GM08714 (cell line): ENCODE data around the gene DMRTC2.
"Not testable (repeated sequence)": the region's sequence is repeated elsewhere in the genome, so short reads cannot be mapped to it uniquely, and the experiment has no call there.

ENCODE experiments used
- H3K4me3 ChIP-seq: fragments of 200-500 bp; sonication (Bioruptor generic); 2 replicates; pipeline ENCODE4 v1.5.1; 2014; ENCODE audit warnings: mild to moderate bottlenecking, low read length, inconsistent platforms
- ZNF274 ChIP-seq: IDR thresholded peaks from 2 replicates; pipeline ENCODE4 v1.6.1; 2012; ENCODE audit warnings: mild to moderate bottlenecking, low read depth, low read length

DMRTC2 gene

DNA sequence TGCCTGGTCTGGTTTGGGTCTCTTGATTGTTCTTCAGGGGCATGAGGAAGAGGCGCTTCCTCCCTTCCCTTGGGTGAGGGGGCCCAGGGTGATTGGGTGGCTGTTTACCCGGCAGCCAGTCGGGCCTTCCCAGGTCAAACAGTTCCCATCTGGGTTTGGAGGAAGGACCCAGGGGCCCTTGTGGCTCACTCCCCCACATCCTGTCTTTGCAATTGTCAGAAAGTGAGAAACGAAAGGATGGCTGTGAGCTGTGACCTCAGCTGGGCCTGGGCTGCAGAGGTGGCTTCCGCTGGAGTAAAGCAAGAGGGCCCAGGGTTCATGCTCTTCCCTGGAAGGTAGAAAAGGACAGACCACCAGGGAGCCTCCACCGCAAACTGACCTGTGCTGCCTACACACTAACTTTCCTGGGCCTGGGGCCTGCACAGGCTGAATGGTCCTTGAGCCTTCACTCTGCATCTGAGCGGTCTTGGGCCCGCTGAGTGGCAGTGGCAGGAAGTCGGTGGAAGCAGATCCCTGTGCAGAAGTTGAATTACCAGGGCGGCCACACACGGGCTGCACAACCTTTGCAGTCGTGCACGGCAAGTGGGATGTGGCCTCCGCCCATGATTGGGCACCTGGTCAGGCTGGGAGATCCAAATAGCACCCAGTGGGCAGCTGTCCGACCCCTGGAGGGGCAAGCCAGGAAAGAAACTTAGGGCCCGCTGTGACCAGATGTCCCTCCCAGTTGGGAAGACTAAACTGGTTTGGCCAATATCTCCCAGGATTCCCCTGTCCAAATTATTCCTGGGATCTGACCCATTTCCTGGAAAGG, 26.9 kb downstream of the DMRTC2 start:
- no peak overlapping the region; the same call in 1 of the 2 replicates for H3K4me3 ChIP-seq
- TF ChIP-seq ZNF274: no peak

- no peak for TF ChIP-seq ZNF274
- H3K4me3 ChIP-seq: no peak overlapping the region; the same call in 1 of the 2 replicates
Measured at GRCh38 chr19:41872384-41872774, 27.5 kb downstream of the DMRTC2 start.

DNA sequence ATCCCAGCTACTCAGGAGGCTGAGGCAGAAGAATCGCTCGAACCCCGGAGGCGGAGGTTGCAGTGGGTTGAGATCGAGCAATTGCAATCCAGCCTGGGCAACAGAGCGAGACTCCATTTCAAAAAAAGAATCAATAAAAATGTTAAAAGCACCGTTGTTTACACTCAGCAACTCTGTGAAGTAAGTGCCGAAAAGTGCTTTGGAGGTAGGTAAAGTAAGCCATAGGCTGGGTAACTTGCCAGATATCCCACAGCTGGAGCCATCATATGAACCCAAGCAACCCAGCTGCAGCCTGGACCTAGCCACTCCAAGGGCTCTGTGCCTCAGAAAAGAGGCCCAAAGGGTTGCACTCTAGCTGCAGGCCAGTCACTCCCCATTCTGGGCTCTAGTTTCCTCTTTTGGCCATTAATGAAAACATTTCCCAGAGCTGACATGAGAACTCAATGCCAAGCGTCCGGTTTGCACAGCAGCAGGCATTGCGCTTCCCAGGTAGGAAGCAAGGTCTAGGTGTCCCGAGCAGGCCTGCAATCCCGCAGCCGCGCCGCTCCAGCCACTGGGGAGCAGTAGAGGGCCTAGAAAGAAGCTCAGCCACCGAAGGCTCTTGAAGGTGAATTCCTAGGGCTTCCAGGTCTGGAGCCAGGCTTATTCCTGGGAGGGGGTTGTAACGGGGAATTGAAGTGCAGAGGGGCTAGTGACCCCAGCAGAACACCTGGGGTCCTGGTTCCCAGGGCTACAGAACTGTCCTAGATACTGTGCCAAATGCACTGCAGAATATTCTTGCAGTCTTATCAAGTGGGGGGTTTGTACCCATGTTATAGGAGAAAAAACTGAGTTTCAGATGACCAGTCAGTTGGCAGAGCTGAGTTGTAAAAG, 28.2 kb downstream of the DMRTC2 start:
- no peak overlapping the region for H3K4me3 ChIP-seq
- TF ChIP-seq ZNF274: no peak

DNA sequence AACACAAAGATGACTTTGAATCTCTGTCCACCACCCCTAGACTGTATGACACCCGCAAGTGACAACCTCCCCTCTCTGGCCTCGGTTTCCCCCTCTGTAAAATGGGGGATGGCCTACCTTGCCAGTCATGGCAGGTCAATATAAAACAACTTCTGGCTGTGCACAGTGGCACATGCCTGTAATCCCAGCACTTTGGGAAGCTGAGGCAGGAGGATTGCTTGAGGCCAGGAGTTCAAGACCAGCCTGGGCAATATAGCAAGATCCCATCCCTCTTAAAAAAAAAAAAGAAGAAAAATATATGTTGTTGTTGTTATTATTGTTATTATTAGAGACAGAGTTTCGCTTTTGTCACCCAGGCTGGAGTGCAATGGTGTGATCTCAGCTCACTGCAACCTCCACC, 31.1 kb downstream of the DMRTC2 start:
- not testable (repeated sequence) for H3K4me3 ChIP-seq

DNA sequence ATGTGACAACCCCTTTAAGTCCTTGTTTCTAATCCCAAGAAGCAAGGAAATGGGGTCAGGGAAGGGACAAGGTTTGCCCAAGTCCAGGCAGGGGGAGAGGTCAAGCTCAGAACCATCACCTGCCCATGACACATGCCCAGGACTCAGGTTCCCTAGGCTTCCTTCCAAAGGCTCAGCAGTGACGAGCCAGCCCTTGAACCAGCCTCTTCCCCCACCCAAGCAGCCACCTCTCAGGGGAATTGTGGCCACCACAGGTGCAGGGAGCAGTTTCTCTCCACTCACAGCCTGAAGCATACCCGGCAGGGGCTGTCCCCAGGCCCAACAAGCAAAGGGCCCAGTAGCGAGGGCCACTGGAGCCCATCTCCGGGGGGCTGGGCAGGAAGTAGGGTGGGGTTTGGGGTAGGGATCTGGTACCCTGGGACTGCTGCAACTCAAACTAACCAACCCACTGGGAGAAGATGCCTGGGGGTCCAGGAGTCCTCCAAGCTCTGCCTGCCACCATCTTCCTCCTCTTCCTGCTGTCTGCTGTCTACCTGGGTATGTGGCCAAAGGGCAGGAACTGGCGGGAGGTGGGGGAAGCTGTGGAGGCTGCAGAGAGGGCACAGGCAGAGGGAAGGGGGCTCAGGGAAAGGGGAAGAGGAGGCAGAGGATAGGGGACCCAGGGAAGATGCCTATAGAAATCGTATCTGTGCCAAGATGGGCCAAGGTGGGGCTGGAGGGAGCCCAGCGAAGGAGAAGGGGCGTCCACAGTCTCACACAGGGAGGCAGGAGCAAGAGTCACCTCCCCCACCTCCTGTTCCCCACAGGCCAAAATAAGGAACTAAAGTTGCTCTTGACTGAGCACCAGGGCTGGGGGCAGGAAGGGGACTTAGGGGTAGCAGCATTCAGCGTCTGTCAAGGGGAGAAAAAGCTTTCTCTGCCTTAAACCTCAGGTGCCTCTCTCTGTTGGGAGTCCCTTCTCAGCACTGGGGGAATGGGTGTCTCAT, 32.3 kb downstream of the DMRTC2 start, which contains the start of gene CD79A:
CD79A (plus strand) TSS at position 433 of the 986 bp plus-strand sequence; CDS start at position 459, 26 bp downstream.
- H3K4me3 ChIP-seq: peak within 1 kb of the TSS; percentile 71; the same call in 1 of the 2 replicates
- TF ChIP-seq ZNF274: no peak

DNA sequence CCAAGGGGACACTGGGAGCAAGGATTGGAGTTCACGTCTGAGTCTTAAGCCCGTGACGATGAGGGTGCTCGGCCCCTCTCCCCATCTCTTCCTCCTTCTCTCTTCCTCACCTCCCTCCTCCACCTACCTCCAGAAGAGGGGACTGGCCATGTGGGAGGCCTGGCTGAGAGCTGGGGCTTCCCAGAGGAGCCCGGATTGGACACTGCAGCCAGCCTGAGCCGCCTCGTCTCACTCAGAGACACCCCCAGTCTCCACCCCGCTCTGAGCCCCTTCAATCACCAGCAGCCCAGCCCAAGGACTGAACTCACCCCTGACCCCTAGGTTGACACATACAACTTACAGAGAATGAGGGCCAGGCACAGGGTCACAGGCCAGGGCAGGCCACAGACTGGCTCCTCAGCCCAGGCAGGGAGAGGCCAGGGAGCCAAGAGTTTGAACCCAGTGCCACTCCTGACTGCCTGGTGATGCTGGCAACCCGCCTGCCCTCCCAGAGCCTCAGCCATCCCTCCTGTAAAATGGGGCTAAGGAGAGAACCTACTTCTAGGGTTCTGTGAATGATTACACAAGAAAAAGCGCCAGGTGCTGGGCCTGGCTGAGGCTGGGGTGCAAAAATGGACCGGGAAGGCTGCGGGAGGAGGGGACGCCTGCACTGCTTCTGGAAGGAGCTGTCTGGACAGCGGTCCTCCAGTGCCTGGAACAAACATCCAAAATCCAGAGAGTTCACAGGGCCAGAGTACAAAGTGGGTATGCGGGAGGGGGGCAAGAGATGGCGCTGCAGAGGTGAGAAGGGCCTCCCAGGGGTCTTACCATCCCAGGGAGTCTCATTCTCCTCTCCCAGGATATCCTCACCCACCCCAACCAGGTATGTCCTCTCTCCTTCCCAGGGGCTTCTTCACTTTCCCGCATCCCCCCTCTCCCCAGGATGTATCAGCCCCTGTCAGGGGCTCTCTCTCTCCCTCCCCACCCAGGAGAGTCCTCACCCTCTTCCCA, 33.4 kb downstream of the DMRTC2 start:
- peak overlapping the region; percentile 71; the same call in 1 of the 2 replicates for H3K4me3 ChIP-seq
- no peak for TF ChIP-seq ZNF274

DNA sequence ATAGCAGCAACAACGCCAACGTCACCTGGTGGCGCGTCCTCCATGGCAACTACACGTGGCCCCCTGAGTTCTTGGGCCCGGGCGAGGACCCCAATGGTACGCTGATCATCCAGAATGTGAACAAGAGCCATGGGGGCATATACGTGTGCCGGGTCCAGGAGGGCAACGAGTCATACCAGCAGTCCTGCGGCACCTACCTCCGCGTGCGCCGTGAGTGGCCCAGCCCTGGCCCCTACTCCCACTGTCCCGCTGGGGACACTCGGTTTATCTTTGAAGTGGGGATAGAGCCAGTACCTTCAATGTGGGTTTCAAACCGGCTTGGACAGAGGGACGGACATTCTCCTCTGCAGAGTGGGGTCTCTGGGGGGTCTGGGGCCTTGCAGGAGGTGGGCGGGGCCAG, 34.2 kb downstream of the DMRTC2 start:
- no peak for TF ChIP-seq ZNF274
- H3K4me3 ChIP-seq: peak overlapping the region; percentile 3; the same call in 1 of the 2 replicates

GRCh38 chr19:41879670-41880328, 35.0 kb downstream of the DMRTC2 start:
- peak overlapping the region; percentile 3; the same call in 1 of the 2 replicates for H3K4me3 ChIP-seq
- TF ChIP-seq ZNF274: no peak

- no peak for TF ChIP-seq ZNF274
- no peak overlapping the region for H3K4me3 ChIP-seq
Measured at GRCh38 chr19:41880329-41880708, 35.5 kb downstream of the DMRTC2 start.

DNA sequence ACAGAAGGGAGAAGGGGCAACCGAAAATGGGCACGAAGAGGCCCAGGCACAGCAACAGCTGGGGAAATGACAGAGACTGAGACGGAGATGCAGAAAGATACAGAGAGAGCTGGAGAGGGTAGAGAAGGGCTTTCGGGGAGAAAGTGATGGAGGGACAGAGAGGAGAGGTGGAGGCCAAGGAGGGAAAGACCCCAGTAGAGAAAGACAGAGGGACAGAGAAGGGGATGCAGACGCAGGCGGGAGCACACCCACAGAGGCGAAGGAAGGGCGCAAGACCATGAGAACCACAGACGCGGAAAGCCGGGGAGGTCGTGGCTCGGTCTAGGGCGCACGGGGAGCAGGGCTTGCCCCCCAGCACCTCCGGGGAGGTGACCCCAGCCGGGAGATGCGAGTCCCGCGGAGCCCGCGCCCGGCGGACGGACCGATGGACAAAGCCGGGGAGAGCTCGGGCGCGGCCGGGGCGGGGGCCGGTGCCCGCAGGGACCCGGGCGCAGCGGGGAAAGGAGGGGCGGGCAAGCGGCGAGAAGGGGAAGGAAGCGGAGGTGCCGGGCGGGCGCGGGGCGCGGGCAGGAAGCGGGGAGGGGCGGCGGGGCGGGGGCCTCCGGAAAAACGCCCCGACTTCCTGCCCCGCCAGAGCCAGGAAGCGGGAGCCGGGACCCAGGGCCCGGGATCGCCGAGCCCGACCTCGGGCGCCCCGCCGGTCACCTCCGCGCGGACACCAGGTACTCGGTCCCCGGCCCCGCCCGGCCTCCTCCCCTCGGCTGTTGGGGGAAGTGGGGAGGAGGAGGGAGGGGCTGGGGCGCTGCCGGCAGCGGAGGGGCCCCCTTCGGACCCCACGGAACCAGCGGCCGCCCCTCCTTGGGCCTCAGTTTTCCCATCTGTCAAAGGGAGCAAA, 38.0 kb downstream of the DMRTC2 start, which contains the start of gene ARHGEF1:
ARHGEF1 (plus strand) TSS at position 617 of the 895 bp plus-strand sequence. CDS start 4,899 bp downstream, outside the sequence.
- peak within 1 kb of the TSS; percentile 91 for H3K4me3 ChIP-seq
- no peak for TF ChIP-seq ZNF274

- H3K4me3 ChIP-seq: peak overlapping the region; percentile 91
- TF ChIP-seq ZNF274: no peak
Measured at GRCh38 chr19:41883463-41883820, 38.6 kb downstream of the DMRTC2 start.
